HG03558 (cell line): ENCODE data around the gene EPB41L4A.

Source experiments
- ATAC-seq: cut with Tn5 transposase; IDR thresholded peaks from one replicate; pipeline ENCODE4 v1.9.1; 2021; ENCODE audit warnings: moderate number of reproducible peaks; ENCODE audit not compliant: unreplicated experiment; ENCODE audit errors: extremely low read depth

EPB41L4A gene

DNA sequence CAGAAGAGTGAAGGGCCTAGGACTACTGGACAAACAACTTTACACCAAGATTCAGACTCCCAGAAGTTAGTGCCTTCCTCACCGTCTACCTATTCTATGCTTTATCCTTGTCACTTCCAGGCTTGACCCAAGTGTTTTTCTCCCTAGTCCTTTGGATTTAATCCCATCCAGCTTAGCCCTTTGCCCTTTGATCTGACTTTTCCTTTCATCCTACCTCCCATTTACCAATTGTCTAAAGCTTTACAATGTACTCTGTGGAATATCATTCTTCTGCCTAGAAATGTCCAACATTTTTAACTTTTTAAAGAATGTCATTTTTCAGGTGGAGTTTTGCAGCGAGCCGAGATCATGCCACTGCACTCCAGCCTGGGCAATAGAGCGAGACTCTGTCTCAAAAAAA, 292.1 kb downstream of the EPB41L4A start:
- no peak for ATAC-seq

DNA sequence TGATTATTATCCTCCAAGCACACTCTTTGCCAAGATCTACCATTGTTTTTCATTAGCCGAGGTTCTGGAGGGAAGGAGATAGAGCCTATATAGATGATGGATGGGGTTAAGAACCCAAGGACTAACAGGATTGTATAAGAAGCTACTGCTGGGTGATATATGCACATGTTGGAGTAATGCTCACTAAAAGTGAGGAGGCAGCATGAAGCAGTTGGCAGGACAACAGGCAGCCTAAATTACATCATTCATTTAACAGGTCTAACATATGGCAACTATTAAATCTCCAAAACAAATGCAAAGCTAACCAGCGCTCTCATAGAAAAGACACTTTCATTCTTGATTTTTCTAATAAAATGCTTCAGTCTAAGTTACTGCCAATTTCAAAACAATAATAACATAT, 293.2 kb downstream of the EPB41L4A start:
- no peak for ATAC-seq

DNA sequence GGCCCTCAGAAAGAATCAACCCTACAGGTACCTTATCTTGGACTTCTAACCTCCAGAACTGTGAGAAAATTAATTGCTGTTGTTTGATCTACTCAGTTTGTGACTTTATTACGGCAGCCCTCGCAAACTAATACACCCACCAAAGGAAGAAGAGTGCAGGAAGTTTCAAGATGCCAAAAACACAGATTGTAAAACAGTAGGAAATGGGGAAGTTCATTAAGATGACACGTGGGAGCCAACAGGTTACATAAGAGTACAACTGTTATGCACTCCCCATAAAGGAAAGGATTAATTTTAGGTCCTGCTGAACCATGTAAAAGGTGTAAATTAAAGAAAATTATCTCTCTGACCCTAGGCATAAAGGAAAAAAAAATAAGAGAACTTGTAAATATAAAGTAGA, 294.3 kb downstream of the EPB41L4A start:
- no peak for ATAC-seq

DNA sequence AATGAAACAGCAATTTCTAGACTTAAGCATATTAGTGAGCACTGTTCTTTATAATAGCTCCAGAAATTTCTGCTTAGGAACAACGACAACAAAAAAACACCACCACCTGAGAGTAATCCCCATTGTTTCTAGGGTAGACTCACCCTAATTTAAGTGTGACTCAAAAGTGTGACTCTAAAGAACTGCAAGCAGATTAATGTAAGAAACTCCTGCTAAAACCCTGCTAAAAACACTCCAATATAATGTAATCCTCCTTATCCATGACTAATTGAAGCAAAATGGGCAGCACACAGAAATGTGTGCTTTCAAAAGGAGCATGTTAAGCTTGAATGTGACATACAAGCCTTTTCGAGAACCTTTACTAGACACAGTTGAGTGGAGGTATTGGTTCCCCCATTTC, 296.0 kb downstream of the EPB41L4A start:
- ATAC-seq = no peak

DNA sequence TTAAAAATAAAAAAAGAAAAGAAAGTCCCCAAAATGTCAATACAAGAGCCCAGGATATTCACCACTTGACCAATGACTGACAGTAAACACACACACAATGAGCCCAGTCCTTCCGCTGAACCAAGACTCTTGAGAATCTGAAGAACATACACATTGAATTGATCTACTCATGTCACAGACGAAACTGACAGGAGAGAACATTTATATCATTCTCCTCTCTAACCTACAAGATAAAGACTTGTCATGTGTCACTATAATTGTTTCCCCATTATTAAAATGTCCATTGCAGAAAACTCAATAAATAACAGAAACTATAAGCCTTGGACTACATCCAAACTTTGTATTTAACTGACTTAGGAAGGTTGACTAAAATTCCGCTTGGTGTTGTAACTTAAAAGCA, 296.7 kb downstream of the EPB41L4A start:
- ATAC-seq = no peak

DNA sequence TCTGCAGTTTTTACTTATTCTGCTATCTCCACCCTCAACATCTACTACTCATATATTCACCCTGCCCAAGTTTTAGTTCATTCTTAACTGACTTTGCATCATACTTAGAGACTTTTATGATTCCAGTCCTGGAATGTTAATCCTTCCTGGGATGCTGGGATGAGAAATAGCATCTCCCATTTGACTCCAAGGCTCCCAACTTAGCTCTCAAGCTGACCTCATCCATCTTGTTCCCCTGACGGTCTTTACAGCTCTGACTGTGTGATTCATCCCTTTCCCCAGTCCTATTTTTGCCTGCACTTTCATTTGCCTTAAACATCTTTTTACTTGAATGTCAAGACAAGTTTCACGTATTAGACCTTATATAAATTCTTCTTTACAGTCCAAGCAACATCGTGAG, 297.8 kb downstream of the EPB41L4A start:
- ATAC-seq = no peak

DNA sequence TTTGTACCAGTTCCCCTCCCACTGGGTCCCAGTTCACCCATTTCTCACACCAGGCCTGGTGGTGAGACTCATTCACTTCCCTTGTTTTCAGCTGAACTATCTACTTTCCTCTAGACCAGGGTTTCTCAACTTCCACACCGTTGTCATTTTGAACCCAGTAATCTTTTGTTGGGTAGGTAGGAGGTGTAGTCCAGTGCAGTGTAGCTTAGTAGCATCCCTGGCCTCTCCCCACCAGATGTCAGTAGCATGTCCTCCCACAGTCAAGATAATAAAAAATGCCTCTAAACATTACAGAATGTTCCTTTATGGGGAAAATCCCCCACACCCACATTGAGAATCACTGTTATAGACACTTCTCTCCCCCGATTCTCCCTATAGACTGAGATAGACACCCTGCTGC, 299.1 kb downstream of the EPB41L4A start:
- no peak for ATAC-seq

DNA sequence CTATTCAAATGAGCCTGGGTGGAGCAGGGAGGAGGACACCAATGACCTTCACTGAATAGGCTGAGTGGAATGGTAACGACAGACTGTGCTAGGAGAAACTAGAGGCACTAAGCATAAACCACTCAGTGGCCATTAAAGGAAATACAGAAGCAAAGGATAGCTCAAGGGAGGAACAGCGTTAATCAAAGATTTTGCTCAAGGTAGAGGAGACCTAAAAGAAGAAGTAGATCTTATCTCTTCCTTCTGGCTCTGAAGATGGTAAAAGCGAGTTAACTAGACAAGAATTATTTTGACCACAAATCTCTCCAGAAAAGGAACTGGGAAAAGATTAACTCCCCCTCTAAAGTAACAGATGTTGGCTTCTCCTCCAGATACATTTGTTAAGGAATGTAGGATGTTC, 299.6 kb downstream of the EPB41L4A start:
- ATAC-seq = no peak

DNA sequence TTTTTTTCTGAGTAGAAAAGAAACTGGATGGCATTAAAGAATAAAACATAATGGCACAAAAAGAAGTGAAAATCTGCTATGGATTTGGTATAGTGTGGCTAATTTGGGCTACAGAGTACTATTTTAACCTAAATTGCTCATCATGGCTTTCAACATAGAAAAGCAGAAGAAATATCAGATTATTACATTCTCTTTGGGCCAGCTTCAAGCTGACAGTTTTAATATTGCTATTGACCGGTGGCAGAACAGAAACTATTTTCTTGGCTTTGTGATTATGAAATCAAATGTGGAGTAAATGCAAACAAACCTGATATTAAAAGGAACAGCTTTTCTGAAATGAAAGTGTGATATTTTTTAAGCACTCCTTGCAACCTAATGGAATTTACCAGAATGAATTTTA, 301.5 kb downstream of the EPB41L4A start:
- ATAC-seq = no peak

DNA sequence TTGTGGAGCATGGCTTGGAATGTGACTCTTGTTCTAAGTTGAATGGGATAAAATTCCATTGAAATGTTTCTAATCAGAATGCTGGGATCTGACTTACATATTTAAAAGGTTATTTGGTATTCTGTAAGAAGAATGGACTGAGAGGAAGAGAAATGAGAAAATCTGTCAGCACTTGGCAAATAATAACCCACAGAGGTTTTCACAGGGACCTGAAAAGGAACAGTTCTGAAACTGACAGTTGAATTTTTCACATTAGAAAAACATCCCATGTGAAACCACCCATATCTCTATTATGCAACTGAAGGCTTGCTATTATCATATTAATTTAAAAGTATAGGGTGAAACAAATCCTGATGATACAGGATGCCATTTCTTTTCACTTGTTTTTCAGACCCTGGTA, 302.7 kb downstream of the EPB41L4A start:
- ATAC-seq = peak; percentile 76

DNA sequence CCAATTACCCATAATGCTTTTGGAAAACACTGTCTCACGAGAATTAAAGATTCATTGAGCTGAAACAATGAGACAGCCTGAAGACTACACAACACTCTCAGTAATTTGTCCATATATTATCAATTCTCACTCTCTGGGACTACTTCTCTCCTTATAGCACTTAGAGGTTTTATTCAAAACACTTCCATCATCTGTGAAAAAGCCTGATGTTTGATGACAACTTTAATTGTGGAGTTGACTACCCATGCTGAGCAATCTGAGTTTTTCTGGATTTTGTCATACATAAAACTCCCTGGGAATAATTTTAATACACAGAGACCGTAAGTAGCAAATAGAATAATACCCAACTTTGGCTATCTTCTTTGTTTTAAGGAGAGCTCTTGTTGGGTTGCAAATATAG, 305.5 kb downstream of the EPB41L4A start:
- ATAC-seq = no peak
